ENCODE measurements around the gene KIF20A. TPM values are rescaled to one million over a fixed set of nuclear protein-coding genes. Genes with fewer than 3 reads are reported as not detected.

Gene KIF20A
- total and polyA plus RNA-seq, 9 donors, result 0.10 to 3.1 (median 0.43) TPM; not detected in 2

- Histone ChIP-seq H3K27ac (no peak overlapping the region), H3K9me3 (no peaks in the 10 kb centered on the region), H3K4me1 (ENCODE audit: insufficient read depth) (peaks cover 1% of the 10 kb centered on the region), H3K4me3 (no peak overlapping the region), H3K36me3 (no peaks in the 10 kb centered on the region), H3K27me3 (no peaks in the 10 kb centered on the region)
- no peak for TF ChIP-seq POLR2A (IDR thresholded peaks at IDR 0.05)
- TF ChIP-seq CTCF (IDR thresholded peaks at IDR 0.05), result no peak
- no peak for TF ChIP-seq EP300 (IDR thresholded peaks at IDR 0.05)
- no peak for DNase-seq
- intact Hi-C loops (cut with DNase I), result no loop called here
Observed at GRCh38 chr5:138230261-138230660, 51.3 kb downstream of the KIF20A start.

GRCh38 chr5:138230981-138231589 lies 52.2 kb downstream of the KIF20A start:
- no peak overlapping the region for H3K27ac ChIP-seq
- WGBS, 3 donors, result 17 to 27% (median 18%) methylated on average over 7 of the region's 7 CpGs

GRCh38 chr5:138233280-138233679 lies 54.4 kb downstream of the KIF20A start:
- Histone ChIP-seq H3K4me1 (ENCODE audit: insufficient read depth) (peaks cover 1% of the 10 kb centered on the region), H3K27ac (no peak overlapping the region), H3K4me3 (no peak overlapping the region), H3K27me3 (no peaks in the 10 kb centered on the region), H3K36me3 (no peaks in the 10 kb centered on the region), H3K9me3 (no peaks in the 10 kb centered on the region)
- 65 to 67% (median 67%) methylated on average over 2 of the region's 2 CpGs for WGBS, 3 donors
- intact Hi-C loops (cut with DNase I), result no loop called here
- no peak for DNase-seq
- TF ChIP-seq POLR2A (IDR thresholded peaks at IDR 0.05), result no peak
- TF ChIP-seq EP300 (IDR thresholded peaks at IDR 0.05), result no peak
- TF ChIP-seq CTCF (IDR thresholded peaks at IDR 0.05), result no peak

More at GRCh38 chr5:138230981-138231589, 52.2 kb downstream of the KIF20A start:
- Histone ChIP-seq H3K36me3 (no peaks in the 10 kb centered on the region), H3K4me1 (ENCODE audit: insufficient read depth) (peaks cover 1% of the 10 kb centered on the region), H3K4me3 (no peak overlapping the region), H3K27me3 (no peaks in the 10 kb centered on the region), H3K9me3 (no peaks in the 10 kb centered on the region)
- TF ChIP-seq POLR2A (IDR thresholded peaks at IDR 0.05) (no peak), EP300 (IDR thresholded peaks at IDR 0.05) (no peak), CTCF (IDR thresholded peaks at IDR 0.05) (no peak)
- DNase-seq, result no peak
- intact Hi-C loops (cut with DNase I), result no loop called here

GRCh38 chr5:138234651-138235050 lies 55.7 kb downstream of the KIF20A start:
- Histone ChIP-seq H3K4me3 (no peak overlapping the region), H3K27ac (no peak overlapping the region), H3K4me1 (ENCODE audit: insufficient read depth) (peaks cover 1% of the 10 kb centered on the region), H3K27me3 (no peaks in the 10 kb centered on the region), H3K36me3 (no peaks in the 10 kb centered on the region), H3K9me3 (no peaks in the 10 kb centered on the region)
- TF ChIP-seq EP300 (IDR thresholded peaks at IDR 0.05), result no peak
- no peak for TF ChIP-seq POLR2A (IDR thresholded peaks at IDR 0.05)
- TF ChIP-seq CTCF (IDR thresholded peaks at IDR 0.05), result no peak
- DNase-seq, result no peak
- 66 to 84% (median 67%) methylated on average over 2 of the region's 2 CpGs for WGBS, 3 donors
- intact Hi-C loops (cut with DNase I), result no loop called here

Other genes with a start within 250 kb of the KIF20A start
- gene FAM13B, start 146.0 kb upstream of the KIF20A start, total RNA-seq, result 10 to 100 TPM; 28.5 to 56.7 (median 47.3) TPM
- 10 to 100 TPM; 18.8 to 32.2 TPM for gene FAM13B, start 146.0 kb upstream of the KIF20A start, polyA plus RNA-seq
- not detected for gene WNT8A, start 95.1 kb upstream of the KIF20A start, total RNA-seq
- not detected for gene WNT8A, start 95.1 kb upstream of the KIF20A start, polyA plus RNA-seq
- gene NME5, start 39.7 kb upstream of the KIF20A start, total RNA-seq, result 10 to 100 TPM in 2 of 7 donors, 1 to 10 TPM in 5; 3.6 to 16.2 (median 7.2) TPM
- 1 to 10 TPM; 3.6 to 6.2 TPM for gene NME5, start 39.7 kb upstream of the KIF20A start, polyA plus RNA-seq
- 10 to 100 TPM; 37.2 to 56.2 (median 50.2) TPM for gene BRD8, start 482 bp upstream of the KIF20A start, total RNA-seq
- gene BRD8, start 482 bp upstream of the KIF20A start, polyA plus RNA-seq, result 10 to 100 TPM; 44.0 to 74.8 TPM
- 10 to 100 TPM; 10.6 to 24.0 (median 21.6) TPM for gene CDC23, start 34.2 kb downstream of the KIF20A start, total RNA-seq
- gene CDC23, start 34.2 kb downstream of the KIF20A start, polyA plus RNA-seq, result 10 to 100 TPM; 14.6 to 28.8 TPM
- under 1 TPM in 5 of 7 donors, not detected in 2; 0.18 to 0.84 (median 0.32) TPM for gene GFRA3, start 95.5 kb downstream of the KIF20A start, total RNA-seq
- gene GFRA3, start 95.5 kb downstream of the KIF20A start, polyA plus RNA-seq, result 1 to 10 TPM in 1 of 2 donors, under 1 TPM in 1; 0.61 to 2.5 TPM
- under 1 TPM in 2 of 7 donors, not detected in 5; 0.13 to 0.23 TPM for gene CDC25C, start 152.7 kb downstream of the KIF20A start, total RNA-seq
- under 1 TPM; 0.06 to 0.30 TPM for gene CDC25C, start 152.7 kb downstream of the KIF20A start, polyA plus RNA-seq
- gene FAM53C, start 159.2 kb downstream of the KIF20A start, total RNA-seq, result 10 to 100 TPM; 14.2 to 29.3 (median 19.9) TPM
- gene FAM53C, start 159.2 kb downstream of the KIF20A start, polyA plus RNA-seq, result 10 to 100 TPM; 13.1 to 26.4 TPM
- gene KDM3B, start 173.6 kb downstream of the KIF20A start, total RNA-seq, result 10 to 100 TPM; 42.9 to 79.0 (median 71.4) TPM
- 10 to 100 TPM; 38.8 to 70.1 TPM for gene KDM3B, start 173.6 kb downstream of the KIF20A start, polyA plus RNA-seq

All from ovary (tissue), 9 donors.